NCI-H2196 (cell line): ENCODE data around the gene TEX36.
"Not testable (repeated sequence)": the region's sequence is repeated elsewhere in the genome, so short reads cannot be mapped to it uniquely, and the experiment has no call there.

Experiments used
- DNase-seq: peaks from one replicate; lab custom pipeline; 2025; ENCODE audit not compliant: unreplicated experiment; lab: John Stamatoyannopoulos, UW

The TEX36 gene, protein sequence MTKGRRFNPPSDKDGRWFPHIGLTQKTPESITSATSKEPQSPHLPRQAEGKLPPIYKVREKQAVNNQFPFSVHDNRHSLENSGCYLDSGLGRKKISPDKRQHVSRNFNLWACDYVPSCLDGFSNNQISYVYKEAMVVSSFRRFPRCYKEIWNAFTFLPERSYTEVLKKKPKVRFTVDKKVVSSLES

DNA sequence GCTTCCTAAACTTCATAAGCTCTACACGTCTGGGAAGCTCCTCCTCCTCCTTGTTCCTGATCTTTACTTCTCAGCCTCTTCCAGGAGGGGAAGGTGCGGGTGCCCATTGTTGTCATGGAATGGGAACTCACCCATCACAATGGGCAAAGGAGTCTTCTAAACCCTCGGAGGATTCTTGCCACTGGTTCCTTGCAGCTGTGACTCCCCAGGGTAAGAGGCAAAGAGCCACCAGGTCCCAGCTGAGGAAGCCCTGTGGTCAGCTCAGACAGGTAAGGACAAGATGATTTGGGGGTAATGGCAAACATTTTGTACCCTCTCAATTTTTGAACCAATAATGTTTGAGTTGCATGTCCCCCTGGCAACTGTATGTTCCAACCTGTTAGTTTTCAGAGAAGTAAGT, at the start of gene TEX36:
TEX36 (minus strand) TSS at position 101 of the 400 bp plus-strand sequence. CDS start 174 bp downstream, outside the sequence.
- DNase-seq = no peak

DNA sequence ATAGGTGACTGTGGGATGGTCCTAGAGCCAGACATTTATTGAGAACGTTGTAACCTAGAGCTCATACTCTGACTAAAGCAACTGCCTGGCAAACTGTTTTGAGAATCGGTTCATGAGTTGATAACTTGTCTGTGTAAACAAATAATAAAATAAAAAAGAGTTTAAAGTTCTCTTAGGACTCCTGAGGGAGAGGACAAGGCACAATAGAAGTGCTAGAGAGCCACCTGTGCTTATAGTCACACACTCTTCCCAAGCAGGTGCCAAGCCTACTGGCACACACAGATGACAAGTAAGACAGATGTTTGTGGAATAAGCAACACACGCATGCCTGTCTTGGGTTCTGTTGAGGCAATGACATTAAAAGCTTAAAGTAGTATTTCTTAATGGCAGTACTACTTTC, 44.5 kb upstream of the TEX36 start:
- DNase-seq = no peak

DNA sequence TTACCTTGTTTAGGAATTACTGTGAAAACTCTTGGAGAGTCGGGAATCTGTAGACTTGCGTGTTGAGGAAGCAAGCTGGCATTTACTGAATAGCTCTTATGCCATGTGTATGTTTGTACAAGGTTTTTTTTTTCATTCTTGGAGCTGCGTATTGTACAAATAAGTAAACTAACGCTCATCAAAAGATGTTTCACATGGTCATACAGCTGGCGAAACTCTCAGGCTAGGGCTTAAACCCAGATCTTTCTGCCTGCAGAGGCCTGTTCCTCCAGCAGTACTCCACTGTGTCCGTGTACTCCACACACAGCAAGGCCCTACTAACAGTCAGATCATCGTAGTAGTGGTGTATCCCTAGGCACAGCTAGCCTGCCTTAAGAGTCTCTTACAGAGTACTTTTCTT, 44.0 kb upstream of the TEX36 start:
- DNase-seq = no peak

DNA sequence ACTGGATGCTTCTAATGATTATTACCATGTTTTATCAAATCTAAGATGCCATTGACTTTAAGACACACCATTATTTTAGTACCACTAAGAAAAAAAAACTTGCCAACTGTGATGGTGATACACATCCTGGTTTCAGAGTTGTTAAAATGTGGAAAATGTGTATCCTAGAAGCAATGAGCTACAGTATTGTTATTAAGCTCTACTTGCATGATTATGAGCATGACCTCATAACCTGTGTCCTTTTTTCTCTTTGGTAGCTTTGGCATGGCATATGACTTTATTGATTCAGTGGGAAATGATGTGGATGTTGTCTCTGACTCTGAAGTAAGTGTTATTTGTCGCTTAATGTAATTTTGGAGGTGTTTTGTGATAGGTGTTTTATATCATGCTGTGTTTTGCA, 39.8 kb upstream of the TEX36 start:
- DNase-seq = no peak

DNA sequence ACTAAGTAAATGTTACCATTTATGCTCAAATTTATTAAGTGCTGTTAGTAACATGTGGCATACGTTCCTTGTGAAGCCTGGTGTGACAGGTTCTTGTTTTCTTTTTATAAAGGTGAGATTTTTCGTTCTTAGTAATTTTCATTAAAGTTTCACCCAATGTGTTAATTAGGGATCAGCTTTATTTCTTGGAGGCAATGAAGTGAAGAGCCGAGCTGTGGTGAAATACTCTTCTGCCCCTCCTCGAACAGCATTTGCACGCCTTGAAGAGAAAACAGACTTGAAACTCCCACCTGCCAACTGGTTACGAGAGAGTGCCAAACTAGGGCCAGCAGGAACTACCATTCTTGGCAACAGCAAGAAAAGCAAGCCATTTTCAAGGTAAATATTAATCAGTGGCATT, 38.1 kb upstream of the TEX36 start:
- DNase-seq = no peak

DNA sequence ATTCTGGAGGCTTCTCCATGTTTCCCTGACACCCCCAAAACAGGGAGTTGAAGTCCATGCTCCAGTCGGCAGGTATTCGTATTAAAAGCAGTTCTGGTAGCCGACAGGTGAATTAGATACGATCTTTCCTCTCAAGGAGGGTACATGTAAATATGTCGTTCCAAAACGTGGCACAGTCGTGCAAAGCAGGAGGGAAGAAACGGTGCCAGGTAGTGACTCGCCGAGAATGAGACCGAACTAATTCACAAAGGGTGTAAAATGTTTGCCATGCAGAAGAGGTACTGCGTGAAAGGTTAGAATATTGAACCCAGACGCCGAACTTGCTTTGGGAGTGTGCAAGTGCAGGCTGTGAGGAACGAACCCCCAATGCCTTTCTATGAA, 37.0 kb upstream of the TEX36 start:
- no peak for DNase-seq

DNA sequence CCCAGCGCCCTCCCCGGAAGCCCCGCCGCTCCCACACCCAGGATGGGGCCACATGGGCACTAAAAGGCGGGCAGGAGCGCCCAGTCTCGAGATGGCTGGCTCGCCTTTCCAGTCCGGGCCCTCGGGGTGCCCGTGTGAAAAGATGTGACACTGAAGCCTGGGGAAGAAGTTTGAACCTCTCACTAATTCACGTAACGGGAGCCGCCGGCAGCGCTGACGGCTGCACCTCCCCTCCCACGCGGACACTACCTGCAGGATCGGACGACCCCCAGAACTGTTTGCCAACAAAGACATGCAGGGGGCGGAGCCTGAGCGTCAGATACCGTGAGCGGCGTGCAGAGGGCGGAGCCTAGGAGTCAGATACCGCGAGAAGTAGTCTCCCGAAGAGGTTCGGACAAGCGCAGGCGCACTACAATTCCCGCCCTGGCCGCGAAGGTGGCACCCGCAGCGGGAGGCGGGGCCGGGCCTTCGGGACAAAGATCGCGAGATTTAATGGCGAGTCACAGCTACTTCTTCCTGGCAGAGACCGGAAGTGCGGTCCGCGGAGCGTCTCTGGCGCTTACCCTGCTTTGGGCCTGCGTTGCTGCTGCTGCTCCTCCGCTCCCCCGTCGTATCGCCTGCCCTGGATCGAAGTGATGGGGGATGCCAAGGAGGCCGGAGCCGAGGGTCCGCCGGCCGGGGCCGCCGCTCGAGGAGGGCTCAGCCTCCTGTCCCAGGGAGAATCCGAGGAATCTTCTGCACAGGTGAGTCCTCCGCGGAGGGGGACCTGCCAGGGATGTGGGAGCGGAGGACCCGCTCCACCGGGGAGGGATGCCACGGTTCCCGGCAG, 36.4 kb upstream of the TEX36 start, which contains the start of gene EDRF1:
EDRF1 (plus strand) TSS at position 537 of the 829 bp plus-strand sequence; CDS start at position 636, 99 bp downstream.
- DNase-seq = peak; percentile 94

DNA sequence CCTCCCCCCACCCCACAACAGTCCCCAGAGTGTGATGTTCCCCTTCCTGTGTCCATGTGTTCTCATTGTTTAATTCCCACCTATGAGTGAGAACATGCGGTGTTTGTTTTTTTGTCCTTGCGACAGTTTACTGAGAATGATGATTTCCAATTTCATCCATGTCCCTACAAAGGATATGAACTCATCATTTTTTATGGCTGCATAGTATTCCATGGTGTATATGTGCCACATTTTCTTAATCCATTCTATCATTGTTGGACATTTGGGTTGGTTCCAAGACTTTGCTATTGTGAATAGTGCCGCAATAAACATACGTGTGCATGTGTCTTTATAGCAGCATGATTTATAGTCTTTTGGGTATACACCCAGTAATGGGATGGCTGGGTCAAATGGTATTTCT, 31.8 kb upstream of the TEX36 start:
- DNase-seq = not testable (repeated sequence)

DNA sequence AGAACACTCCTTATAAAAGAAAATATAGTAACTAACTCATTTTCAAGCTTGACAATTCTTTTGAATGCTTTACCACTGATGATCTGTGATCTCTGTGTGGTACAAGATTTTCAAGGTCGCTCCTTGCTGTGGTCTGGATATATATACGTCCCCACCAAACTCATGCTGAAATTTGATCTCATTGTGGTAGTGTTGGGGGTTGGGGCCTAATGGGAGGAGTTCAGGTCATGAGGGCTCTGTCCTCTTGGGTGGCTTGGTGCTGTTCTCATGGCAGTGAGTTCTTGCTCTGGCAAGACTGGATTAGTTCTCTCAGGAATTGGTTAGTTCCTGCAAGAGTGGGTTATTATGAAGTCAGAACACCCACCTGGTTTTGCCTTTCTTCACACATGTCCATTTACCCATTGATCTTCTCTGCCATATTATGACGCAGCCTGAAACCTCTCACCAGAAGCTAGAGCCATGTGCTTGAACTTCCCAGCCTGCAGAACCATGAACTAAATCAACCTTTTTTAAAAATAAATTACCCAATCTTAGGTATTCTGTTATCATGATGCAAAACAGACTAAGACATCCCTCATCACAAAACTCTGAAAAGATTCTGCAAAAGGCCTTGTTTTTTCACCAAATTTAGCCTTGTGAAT, 28.3 kb upstream of the TEX36 start:
- no peak for DNase-seq

DNA sequence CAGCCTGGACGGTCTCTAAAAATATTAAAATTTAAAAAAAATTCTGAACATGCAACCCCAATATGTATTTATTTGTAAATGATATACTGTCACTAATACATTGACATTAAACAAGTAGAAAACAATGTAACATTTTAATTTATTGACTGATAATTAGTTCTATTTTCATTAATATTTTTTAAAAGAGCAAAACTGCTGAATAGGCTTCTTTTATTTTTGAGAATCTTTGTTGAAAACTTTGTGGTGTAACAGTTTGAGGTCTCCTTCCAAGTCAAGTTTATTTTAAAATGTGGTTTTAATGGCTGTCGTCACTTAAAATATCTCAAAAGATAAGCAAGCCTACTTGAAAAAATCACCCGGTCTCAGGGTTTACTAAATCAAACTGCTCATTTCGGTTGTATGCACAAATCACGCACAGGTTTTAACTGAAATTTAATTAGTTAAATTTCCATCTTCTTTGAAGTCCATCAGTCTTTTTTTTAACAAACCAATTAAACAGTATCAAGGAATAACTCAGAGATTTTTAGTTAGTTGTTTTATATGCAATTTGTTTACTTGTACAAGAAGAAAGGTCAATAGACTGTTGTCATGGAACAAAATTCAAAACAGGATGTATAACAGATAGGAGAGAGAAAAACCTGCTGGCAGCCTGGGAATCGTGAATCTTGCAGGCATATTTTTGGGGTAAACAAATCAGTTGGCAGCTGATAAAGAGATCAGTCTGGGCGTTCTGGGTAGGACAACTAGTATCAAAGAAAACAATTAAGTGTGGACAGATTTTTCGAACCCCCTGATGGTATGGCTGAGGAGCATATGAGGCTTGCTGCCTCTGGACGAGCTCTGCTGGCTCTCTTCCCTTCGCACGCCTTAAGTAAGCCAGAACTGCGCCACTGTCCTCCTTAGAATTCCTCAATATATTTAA, 26.9 kb upstream of the TEX36 start:
- DNase-seq = no peak

DNA sequence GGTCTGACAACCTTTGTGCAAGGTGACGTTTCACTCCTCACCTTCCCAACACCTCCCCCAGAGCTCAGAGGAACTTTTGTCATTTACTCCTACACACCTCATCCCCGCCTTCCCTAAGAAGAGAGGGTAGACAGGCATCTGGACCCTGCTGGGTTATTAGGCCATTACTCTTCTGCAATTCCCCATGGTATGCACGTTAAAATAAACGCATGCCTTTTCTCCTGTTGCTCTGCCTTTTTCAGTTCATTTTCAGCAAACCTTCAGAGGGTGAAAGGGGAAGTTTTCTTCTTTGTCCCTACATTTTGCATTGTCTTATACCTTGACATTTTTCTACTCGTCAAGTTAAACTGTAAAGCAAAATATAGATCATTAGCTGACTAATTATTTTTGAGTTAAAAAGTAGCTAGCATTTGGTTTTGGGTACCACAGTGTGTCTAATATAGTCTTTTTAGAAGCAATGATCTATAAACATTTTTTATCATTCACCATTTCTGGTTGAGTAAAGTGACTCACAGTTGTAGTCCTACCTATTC, 26.1 kb upstream of the TEX36 start:
- DNase-seq = no peak

DNA sequence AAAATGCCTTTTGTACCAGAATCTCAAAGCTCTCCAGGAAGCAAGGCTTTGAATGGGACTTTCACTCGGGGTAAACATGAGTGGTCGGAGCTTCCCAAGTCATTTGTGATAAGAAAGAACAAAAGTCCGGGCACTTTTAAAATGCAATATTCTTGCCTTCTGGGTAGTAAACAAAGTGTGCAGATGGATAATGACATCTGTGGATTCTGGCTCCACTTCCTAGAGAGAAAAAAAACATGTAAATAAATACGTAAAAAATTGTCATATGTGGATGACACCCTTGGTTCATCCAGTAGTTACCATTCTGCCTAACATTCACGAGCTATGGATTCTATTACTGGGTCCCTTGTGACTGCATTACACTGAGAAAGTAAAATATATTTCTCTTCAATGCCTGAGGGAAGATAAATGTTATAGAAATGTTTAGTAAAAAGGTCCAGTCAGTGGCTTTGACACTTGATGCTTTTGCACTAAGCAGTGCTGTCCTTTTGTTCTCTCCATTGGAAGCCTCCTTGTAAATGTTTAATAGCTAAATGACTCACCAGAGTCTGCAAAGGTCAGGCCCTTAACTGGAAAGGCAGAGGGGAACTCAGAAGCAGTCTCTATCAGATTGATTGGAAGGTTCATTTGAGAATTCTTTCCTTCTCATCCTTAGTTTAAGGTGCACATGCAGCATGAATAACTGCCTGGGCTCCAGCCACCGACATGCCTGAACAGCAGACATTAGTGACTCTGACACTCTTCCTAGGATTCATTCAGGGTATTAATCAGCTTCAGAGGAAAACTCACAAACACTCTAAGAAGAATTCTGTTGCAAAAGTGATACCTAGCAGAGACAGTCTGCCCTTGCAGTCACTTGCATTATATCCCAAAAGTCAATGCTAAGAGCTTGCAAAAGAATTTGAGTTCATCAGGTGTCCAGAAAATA, 24.8 kb upstream of the TEX36 start:
- DNase-seq = peak; percentile 8

DNA sequence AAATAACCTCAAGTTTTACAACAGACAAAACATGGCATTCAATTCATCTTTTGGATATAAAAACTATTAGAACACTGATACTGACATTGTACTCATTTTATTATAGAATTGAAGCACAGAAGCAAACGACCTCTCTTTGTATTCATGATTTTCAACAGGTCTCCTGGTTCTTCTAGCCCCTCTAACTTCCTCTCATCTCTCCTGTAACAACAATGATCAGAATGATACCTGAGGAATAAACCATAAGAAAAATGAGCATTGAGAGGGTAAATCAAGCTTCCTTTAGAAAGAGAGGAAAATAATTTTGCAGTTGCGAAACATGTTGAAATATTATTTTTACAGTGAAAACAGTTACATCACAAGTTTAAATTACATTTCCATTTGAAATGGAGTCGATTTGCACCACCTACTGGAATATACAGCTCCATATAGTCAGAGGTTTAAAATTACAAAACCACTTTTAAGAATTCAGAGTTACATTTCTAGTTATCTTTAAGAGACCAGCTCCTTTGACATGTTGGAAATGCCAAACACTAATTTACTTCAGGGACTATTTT, 17.5 kb upstream of the TEX36 start:
- DNase-seq = no peak

DNA sequence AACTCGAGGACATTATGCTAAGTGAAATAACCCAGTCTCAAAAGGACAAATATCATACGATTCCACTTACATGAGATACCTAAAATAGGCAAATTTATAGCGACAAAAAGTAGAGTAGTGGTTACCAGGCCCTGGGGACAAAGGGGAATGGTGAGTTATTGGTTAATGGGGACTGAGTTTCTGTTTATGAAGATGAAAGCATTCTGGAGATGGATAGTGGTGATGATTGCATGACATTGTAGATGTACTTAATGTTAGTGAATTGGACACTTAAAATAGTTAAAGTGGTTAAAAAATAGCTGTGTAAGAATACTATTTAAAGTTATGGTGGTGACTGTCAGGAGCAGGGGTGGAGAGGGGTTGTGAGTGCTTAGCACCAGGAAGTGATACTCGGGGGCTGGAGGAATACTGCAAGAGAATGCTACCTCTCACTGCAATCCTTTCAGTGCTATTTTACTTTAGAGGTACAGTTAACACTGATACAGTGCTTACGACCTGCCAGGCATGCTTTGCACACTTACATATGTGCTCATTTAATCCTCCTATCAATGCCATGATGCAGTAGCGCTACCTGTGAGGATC, 16.7 kb upstream of the TEX36 start:
- DNase-seq = no peak

DNA sequence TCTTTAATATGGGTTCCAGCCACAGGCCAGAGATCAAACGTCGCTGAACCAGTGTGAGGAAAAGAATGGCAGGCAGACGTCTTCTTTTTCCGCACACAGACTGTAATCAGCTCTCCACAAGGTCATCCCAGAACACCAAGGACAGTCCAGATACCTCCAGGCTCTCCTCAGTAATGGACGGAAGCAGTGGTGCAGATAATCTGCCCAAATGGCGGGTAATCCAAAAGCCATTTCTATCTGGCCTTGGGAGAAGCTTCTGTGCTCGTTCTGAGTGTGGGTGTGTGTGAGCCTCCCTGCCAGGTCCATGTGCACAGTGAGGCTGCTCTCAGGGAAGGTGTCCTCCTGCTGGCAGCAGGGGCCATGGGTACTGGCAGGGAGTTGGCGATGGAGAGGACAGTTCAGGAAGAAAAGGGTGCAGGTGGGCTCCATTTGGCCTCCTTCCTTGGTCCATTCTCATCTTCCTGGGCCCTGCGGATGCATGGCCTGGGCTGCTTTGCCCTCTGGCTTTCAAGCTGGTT, 15.6 kb upstream of the TEX36 start:
- DNase-seq = no peak

DNA sequence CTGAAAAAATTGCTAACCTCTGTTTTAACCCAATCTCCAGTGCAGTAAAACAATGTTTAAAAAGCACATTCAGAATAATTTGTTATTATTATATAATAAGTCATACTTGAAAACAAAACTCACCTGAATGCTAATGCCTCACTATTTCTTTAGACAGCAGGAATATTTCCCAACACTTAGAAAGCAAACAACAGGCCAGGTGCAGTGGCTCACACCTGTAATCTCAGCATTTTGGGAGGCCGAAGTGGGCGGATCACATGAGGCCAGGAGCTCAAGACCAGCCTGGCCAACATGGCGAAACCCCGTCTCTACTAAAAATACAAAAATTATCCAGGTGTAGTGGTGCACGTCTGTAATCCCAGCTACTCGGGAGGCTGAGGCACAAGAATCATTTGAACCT, 13.9 kb upstream of the TEX36 start:
- not testable (repeated sequence) for DNase-seq

DNA sequence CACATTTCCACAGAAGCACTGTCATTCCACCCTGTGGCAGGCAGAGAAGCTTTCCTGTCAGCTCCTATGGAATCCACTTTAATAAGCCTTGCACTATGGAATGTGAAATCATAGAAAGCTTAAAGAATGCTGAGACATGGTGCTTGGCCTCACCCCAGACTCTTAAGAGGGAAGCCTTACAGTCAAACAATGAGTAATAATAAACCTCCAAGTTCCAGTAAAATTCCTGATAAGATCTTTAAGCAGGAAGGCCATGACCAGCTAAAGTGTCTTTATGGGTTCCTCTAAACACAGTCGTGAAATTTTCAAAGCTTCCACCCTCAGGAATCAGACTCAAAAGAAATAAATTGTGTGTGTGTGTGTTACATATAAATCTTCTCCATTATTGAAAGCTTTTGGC, 11.9 kb upstream of the TEX36 start:
- DNase-seq = no peak

DNA sequence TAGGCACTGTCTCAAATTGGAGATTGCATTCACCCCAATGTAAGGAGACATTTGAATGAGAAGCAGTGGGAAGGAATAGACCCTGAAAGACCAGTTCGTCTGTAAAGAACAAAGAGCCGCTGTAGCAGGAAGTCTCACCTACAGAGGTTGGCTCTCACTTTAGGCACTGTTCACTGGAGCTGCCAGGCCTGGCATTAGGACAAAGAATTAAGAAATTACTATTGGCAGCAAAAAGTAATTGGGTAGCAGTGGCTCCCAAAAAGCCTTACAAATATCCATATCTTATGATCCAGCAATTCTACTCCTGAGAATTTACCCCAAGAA, 10.5 kb upstream of the TEX36 start:
- no peak for DNase-seq
